ENCODE data around the gene MORN1. TPM values are rescaled to one million over a fixed set of nuclear protein-coding genes. Genes with fewer than 3 reads are reported as not detected.

Gene MORN1
- total RNA-seq, 1 donor from 2014 or later = 24.3 TPM

- Mint-ChIP-seq H3K4me3 (no peak overlapping the region), H3K27ac (no peak overlapping the region), H3K36me3 (peaks cover 21% of the 10 kb centered on the region), H3K9me3 (no peaks in the 10 kb centered on the region), H3K27me3 (ENCODE audit: low read depth) (no peaks in the 10 kb centered on the region), H3K4me1 (peaks cover 2% of the 10 kb centered on the region)
- no peak for TF ChIP-seq CTCF (IDR thresholded peaks at IDR 0.05; ENCODE audit: unreplicated experiment)
- no peak for DNase-seq (ENCODE audit: low spot score in 2 of 2, unreplicated experiment in 2 of 2)
Observed at GRCh38 chr1:2307064-2307605, 84.2 kb downstream of the MORN1 start.

GRCh38 chr1:2306151-2306978 is 85.0 kb downstream of the MORN1 start:
- peaks cover 21% of the 10 kb centered on the region for H3K36me3 Mint-ChIP-seq

GRCh38 chr1:2304921-2305681 is 86.3 kb downstream of the MORN1 start:
- Mint-ChIP-seq H3K27me3 (ENCODE audit: low read depth) (no peaks in the 10 kb centered on the region), H3K4me3 (no peak overlapping the region), H3K27ac (no peak overlapping the region), H3K9me3 (no peaks in the 10 kb centered on the region), H3K4me1 (no peaks in the 10 kb centered on the region), H3K36me3 (peaks cover 21% of the 10 kb centered on the region)
- DNase-seq (ENCODE audit: low spot score in 2 of 2, unreplicated experiment in 2 of 2) = no peak
- TF ChIP-seq CTCF (IDR thresholded peaks at IDR 0.05; ENCODE audit: unreplicated experiment) = no peak

More at GRCh38 chr1:2306151-2306978, 85.0 kb downstream of the MORN1 start:
- H3K9me3 Mint-ChIP-seq = no peaks in the 10 kb centered on the region
- no peaks in the 10 kb centered on the region for H3K27me3 Mint-ChIP-seq (ENCODE audit: low read depth)
- DNase-seq (ENCODE audit: low spot score in 2 of 2, unreplicated experiment in 2 of 2) = no peak
- no peaks in the 10 kb centered on the region for H3K4me1 Mint-ChIP-seq
- no peak for TF ChIP-seq CTCF (IDR thresholded peaks at IDR 0.05; ENCODE audit: unreplicated experiment)
- no peak overlapping the region for H3K4me3 Mint-ChIP-seq
- H3K27ac Mint-ChIP-seq = no peak overlapping the region

- no peak for DNase-seq (ENCODE audit: low spot score in 2 of 2, unreplicated experiment in 2 of 2)
- H3K27me3 Mint-ChIP-seq (ENCODE audit: low read depth) = no peaks in the 10 kb centered on the region
- H3K9me3 Mint-ChIP-seq = no peaks in the 10 kb centered on the region
Observed at GRCh38 chr1:2304282-2304681, 87.1 kb downstream of the MORN1 start.

GRCh38 chr1:2303781-2304180 is 87.6 kb downstream of the MORN1 start:
- Mint-ChIP-seq H3K27me3 (ENCODE audit: low read depth) (no peaks in the 10 kb centered on the region), H3K4me3 (no peak overlapping the region), H3K27ac (no peak overlapping the region), H3K9me3 (no peaks in the 10 kb centered on the region), H3K4me1 (peaks cover 7% of the 10 kb centered on the region), H3K36me3 (peaks cover 20% of the 10 kb centered on the region)
- TF ChIP-seq CTCF (IDR thresholded peaks at IDR 0.05; ENCODE audit: unreplicated experiment) = no peak
- DNase-seq (ENCODE audit: low spot score in 2 of 2, unreplicated experiment in 2 of 2) = no peak

More at GRCh38 chr1:2304282-2304681, 87.1 kb downstream of the MORN1 start:
- Mint-ChIP-seq H3K27ac (no peak overlapping the region), H3K4me1 (peaks cover 4% of the 10 kb centered on the region), H3K36me3 (peaks cover 21% of the 10 kb centered on the region), H3K4me3 (no peak overlapping the region)
- TF ChIP-seq CTCF (IDR thresholded peaks at IDR 0.05; ENCODE audit: unreplicated experiment) = no peak

Data from mesothelial cell of epicardium (in vitro differentiated cells).